A549 (cell line): ENCODE results near the gene SARS1.

Source experiments
- MAFK ChIP-seq: fragments of 450-650 bp; IDR thresholded peaks from 2 replicates; pipeline ENCODE4 v1.6.1; 2014; ENCODE audit not compliant: partially characterized antibody
- RCOR1 ChIP-seq: fragments of 150-350 bp; IDR thresholded peaks from 2 replicates; pipeline ENCODE4 v1.6.1; 2014; ENCODE audit warnings: antibody characterized with exemption, low read length, low read depth
- RNF2 ChIP-seq: fragments of 200-600 bp; sonication (generic); IDR thresholded peaks from 2 replicates; pipeline ENCODE4 v1.6.1; 2016; ENCODE audit warnings: low read depth, mild to moderate bottlenecking, antibody characterized with exemption, moderate library complexity, borderline replicate concordance
- TF ChIP-seq, protein P1 (sequence below): fragments of >200 bp; sonication (Bioruptor Twin); formaldehyde crosslinking; IDR thresholded peaks from 3 replicates; pipeline ENCODE4 v1.5.1; 2016

- TF ChIP-seq, protein P1, sequence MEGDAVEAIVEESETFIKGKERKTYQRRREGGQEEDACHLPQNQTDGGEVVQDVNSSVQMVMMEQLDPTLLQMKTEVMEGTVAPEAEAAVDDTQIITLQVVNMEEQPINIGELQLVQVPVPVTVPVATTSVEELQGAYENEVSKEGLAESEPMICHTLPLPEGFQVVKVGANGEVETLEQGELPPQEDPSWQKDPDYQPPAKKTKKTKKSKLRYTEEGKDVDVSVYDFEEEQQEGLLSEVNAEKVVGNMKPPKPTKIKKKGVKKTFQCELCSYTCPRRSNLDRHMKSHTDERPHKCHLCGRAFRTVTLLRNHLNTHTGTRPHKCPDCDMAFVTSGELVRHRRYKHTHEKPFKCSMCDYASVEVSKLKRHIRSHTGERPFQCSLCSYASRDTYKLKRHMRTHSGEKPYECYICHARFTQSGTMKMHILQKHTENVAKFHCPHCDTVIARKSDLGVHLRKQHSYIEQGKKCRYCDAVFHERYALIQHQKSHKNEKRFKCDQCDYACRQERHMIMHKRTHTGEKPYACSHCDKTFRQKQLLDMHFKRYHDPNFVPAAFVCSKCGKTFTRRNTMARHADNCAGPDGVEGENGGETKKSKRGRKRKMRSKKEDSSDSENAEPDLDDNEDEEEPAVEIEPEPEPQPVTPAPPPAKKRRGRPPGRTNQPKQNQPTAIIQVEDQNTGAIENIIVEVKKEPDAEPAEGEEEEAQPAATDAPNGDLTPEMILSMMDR = no peak
- TF ChIP-seq RCOR1 = no peak
- no peak for TF ChIP-seq RNF2
- no peak for TF ChIP-seq MAFK
Measured at GRCh38 chr1:109186733-109187086, 27.0 kb upstream of the SARS1 start.
